ENCODE results near the gene GRM7. TPM values are rescaled to one million over a fixed set of nuclear protein-coding genes. Genes with fewer than 3 reads are reported as not detected.
A peak's percentile ranks its signal among the peaks of the same experiment; 100 is the strongest.

The GRM7 gene
- total RNA-seq, 1 experiment from 2014 or later: not detected

- DNase-seq (no peak), ATAC-seq (no peak)
- no peak overlapping the region for H3K27ac ChIP-seq (ENCODE audit: low read length)
- H3K36me3 ChIP-seq (ENCODE audit: low read depth, low read length): no peaks in the 10 kb centered on the region
- no peak overlapping the region for H3K4me3 ChIP-seq (ENCODE audit: low read length)
- H3K79me2 ChIP-seq (ENCODE audit: low read length): no peaks in the 10 kb centered on the region
- H3K4me1 ChIP-seq (ENCODE audit: insufficient read depth, low read length): no peaks in the 10 kb centered on the region
- ChIA-PET POLR2A (ENCODE audit: unreplicated experiment) (no interaction called here), CTCF (no interaction called here)
- intact Hi-C loops (cut with micrococcal nuclease): no loop called here
- no peaks in the 10 kb centered on the region for H3F3A ChIP-seq (ENCODE audit: low read length, unreplicated experiment)
- no peak overlapping the region for H2AFZ ChIP-seq (ENCODE audit: low read length)
- H3K9ac ChIP-seq (ENCODE audit: low read length): no peak overlapping the region
- H3K9me2 ChIP-seq (replicated peaks; ENCODE audit: low read length): no peaks in the 10 kb centered on the region
- 0 out of 2 replicates have a peak, but pooled peaks cover 15% of the 10 kb centered on the region for H3K9me3 ChIP-seq (ENCODE audit: low read length)
- no peaks in the 10 kb centered on the region for H3K27me3 ChIP-seq (ENCODE audit: low read length)
- H3K4me2 ChIP-seq (ENCODE audit: low read length): no peak overlapping the region
- no TSS peak for BruUV-seq (replicated peaks)
- no peaks in the 10 kb centered on the region for H4K20me1 ChIP-seq (ENCODE audit: low read length)
- TF ChIP-seq CTCF (conservative IDR thresholded peaks at IDR 0.05; ENCODE audit: low read depth, low read length) (no peak), EZH2 (IDR thresholded peaks at IDR 0.05; ENCODE audit: low read length, unreplicated experiment) (no peak), EZH2phosphoT487 (IDR thresholded peaks at IDR 0.05; ENCODE audit: borderline replicate concordance, low read length) (no peak)
Observed at GRCh38 chr3:6921066-6921465, 60.2 kb downstream of the GRM7 start.

- H2AFZ ChIP-seq (ENCODE audit: low read length): no peak overlapping the region
- intact Hi-C loops (cut with micrococcal nuclease): no loop called here
- ChIA-PET POLR2A (ENCODE audit: unreplicated experiment) (no interaction called here), CTCF (no interaction called here)
- H3K4me1 ChIP-seq (ENCODE audit: insufficient read depth, low read length): no peaks in the 10 kb centered on the region
- H3F3A ChIP-seq (ENCODE audit: low read length, unreplicated experiment): no peaks in the 10 kb centered on the region
- no TSS peak for BruUV-seq (replicated peaks)
- H4K20me1 ChIP-seq (ENCODE audit: low read length): no peaks in the 10 kb centered on the region
- no peak overlapping the region for H3K4me2 ChIP-seq (ENCODE audit: low read length)
- no peak for DNase-seq
- no peak overlapping the region for H3K9ac ChIP-seq (ENCODE audit: low read length)
- no peaks in the 10 kb centered on the region for H3K79me2 ChIP-seq (ENCODE audit: low read length)
- no peak for ATAC-seq
- TF ChIP-seq EZH2 (IDR thresholded peaks at IDR 0.05; ENCODE audit: low read length, unreplicated experiment) (no peak), EZH2phosphoT487 (IDR thresholded peaks at IDR 0.05; ENCODE audit: borderline replicate concordance, low read length) (no peak), CTCF (conservative IDR thresholded peaks at IDR 0.05; ENCODE audit: low read depth, low read length) (no peak)
- no peaks in the 10 kb centered on the region for H3K9me2 ChIP-seq (replicated peaks; ENCODE audit: low read length)
- H3K36me3 ChIP-seq (ENCODE audit: low read depth, low read length): no peaks in the 10 kb centered on the region
- H3K4me3 ChIP-seq (ENCODE audit: low read length): no peak overlapping the region
- no peak overlapping the region for H3K27ac ChIP-seq (ENCODE audit: low read length)
- H3K9me3 ChIP-seq (ENCODE audit: low read length): 0 out of 2 replicates have a peak, but pooled peaks cover 9% of the 10 kb centered on the region
- no peaks in the 10 kb centered on the region for H3K27me3 ChIP-seq (ENCODE audit: low read length)
Observed at GRCh38 chr3:6921876-6922275, 61.0 kb downstream of the GRM7 start.

- no peaks in the 10 kb centered on the region for H3F3A ChIP-seq (ENCODE audit: low read length, unreplicated experiment)
- no peak overlapping the region for H3K4me3 ChIP-seq (ENCODE audit: low read length)
- no peaks in the 10 kb centered on the region for H3K27me3 ChIP-seq (ENCODE audit: low read length)
- CTCF ChIA-PET: no interaction called here
- no peak for ATAC-seq
- BruUV-seq (replicated peaks): no TSS peak
- no peaks in the 10 kb centered on the region for H3K9me2 ChIP-seq (replicated peaks; ENCODE audit: low read length)
- intact Hi-C loops (cut with micrococcal nuclease): no loop called here
- no peaks in the 10 kb centered on the region for H3K36me3 ChIP-seq (ENCODE audit: low read depth, low read length)
- H3K4me1 ChIP-seq (ENCODE audit: insufficient read depth, low read length): no peaks in the 10 kb centered on the region
- H3K79me2 ChIP-seq (ENCODE audit: low read length): no peaks in the 10 kb centered on the region
- H3K27ac ChIP-seq (ENCODE audit: low read length): no peak overlapping the region
- TF ChIP-seq EZH2 (IDR thresholded peaks at IDR 0.05; ENCODE audit: low read length, unreplicated experiment) (no peak), EZH2phosphoT487 (IDR thresholded peaks at IDR 0.05; ENCODE audit: borderline replicate concordance, low read length) (no peak), CTCF (conservative IDR thresholded peaks at IDR 0.05; ENCODE audit: low read depth, low read length) (no peak)
- H3K9me3 ChIP-seq (ENCODE audit: low read length): 0 out of 2 replicates have a peak, but pooled peaks cover 5% of the 10 kb centered on the region
- H3K4me2 ChIP-seq (ENCODE audit: low read length): no peak overlapping the region
- POLR2A ChIA-PET (ENCODE audit: unreplicated experiment): no interaction called here
- no peak overlapping the region for H2AFZ ChIP-seq (ENCODE audit: low read length)
- no peak overlapping the region for H3K9ac ChIP-seq (ENCODE audit: low read length)
- H4K20me1 ChIP-seq (ENCODE audit: low read length): no peaks in the 10 kb centered on the region
- peak; percentile 46 for DNase-seq
Observed at GRCh38 chr3:6928064-6928463, 67.1 kb downstream of the GRM7 start.

All from PC-3 (cell line).